Mesenchymal stem cell (in vitro differentiated cells and primary cell): Measurements from ENCODE around the gene TBX2.
A peak's percentile ranks its signal among the peaks of the same experiment; 100 is the strongest.

ENCODE experiments used
- DNase-seq: peaks from one replicate; pipeline ENCODE4 v3.0.0-alpha.2; 2013
- H2AFZ ChIP-seq: one replicate; pipeline ENCODE4 v1.6.1; 2013; ENCODE audit warnings: low read depth, mild to moderate bottlenecking, control low read depth, inconsistent platforms, low read length, moderate library complexity
- H2AK5ac ChIP-seq: 2 replicates; pipeline ENCODE4 v1.6.1; 2013; ENCODE audit warnings: low read length, moderate library complexity, mild to moderate bottlenecking, inconsistent platforms; ENCODE audit not compliant: severe bottlenecking
- H2BK120ac ChIP-seq: one replicate; pipeline ENCODE4 v1.6.1; 2013; ENCODE audit warnings: low read depth, mild to moderate bottlenecking, inconsistent platforms, low read length, moderate library complexity
- H2BK12ac ChIP-seq, 2 experiments: one replicate each; pipeline ENCODE4 v1.6.1; 2013; ENCODE audit warnings: inconsistent platforms in 2 of 2, low read length in 2 of 2, mild to moderate bottlenecking in 2 of 2, moderate library complexity in 2 of 2, control low read depth in 1 of 2
- H2BK15ac ChIP-seq: one replicate; pipeline ENCODE4 v1.6.1; 2013; ENCODE audit warnings: mild to moderate bottlenecking, low read depth, inconsistent platforms; ENCODE audit not compliant: poor library complexity, severe bottlenecking
- H2BK5ac ChIP-seq: 2 replicates; pipeline ENCODE4 v1.6.1; 2013; ENCODE audit warnings: low read depth, mild to moderate bottlenecking, low read length, control low read depth, inconsistent platforms; ENCODE audit not compliant: poor library complexity, severe bottlenecking
- H3K14ac ChIP-seq, 2 experiments: one replicate each; pipeline ENCODE4 v1.6.1; 2013; ENCODE audit warnings: inconsistent platforms in 2 of 2, low read length in 2 of 2, control low read depth in 1 of 2, mild to moderate bottlenecking in 1 of 2, moderate library complexity in 1 of 2
- H3K18ac ChIP-seq, 2 experiments: one replicate each; pipeline ENCODE4 v1.6.1; 2013; ENCODE audit warnings: inconsistent platforms in 2 of 2, low read length in 2 of 2, control low read depth in 1 of 2, low read depth in 1 of 2, mild to moderate bottlenecking in 1 of 2
- H3K23ac ChIP-seq, 2 experiments: one replicate each; pipeline ENCODE4 v1.6.1; 2013; ENCODE audit warnings: inconsistent platforms in 2 of 2, low read length in 2 of 2, mild to moderate bottlenecking in 2 of 2, moderate library complexity in 2 of 2, control low read depth in 1 of 2
- H3K27ac ChIP-seq: 2 replicates; pipeline ENCODE4 v1.5.1; 2013; ENCODE audit warnings: mild to moderate bottlenecking, moderate library complexity, low read length, control low read depth, inconsistent platforms; ENCODE audit not compliant: poor library complexity, severe bottlenecking
- H3K27me3 ChIP-seq, 2 experiments: 2 replicates each; pipeline versions ENCODE4 v1.6.1 to v1.7.0; 2013; ENCODE audit warnings: low read length in 2 of 2, mild to moderate bottlenecking in 2 of 2, moderate library complexity in 2 of 2, control low read depth in 1 of 2, inconsistent platforms in 1 of 2; ENCODE audit not compliant: control insufficient read depth in 1 of 2, insufficient read depth in 1 of 2
- H3K36me3 ChIP-seq, 2 experiments: 2 replicates each; pipeline versions ENCODE4 v1.6.1 to v1.7.0; 2013; ENCODE audit warnings: low read length in 2 of 2, control low read depth in 1 of 2, inconsistent platforms in 1 of 2, low read depth in 1 of 2, mild to moderate bottlenecking in 1 of 2; ENCODE audit not compliant: insufficient read depth in 2 of 2, control insufficient read depth in 1 of 2
- H3K4ac ChIP-seq, 2 experiments: one replicate each; pipeline ENCODE4 v1.6.1; 2013; ENCODE audit warnings: inconsistent platforms in 2 of 2, low read length in 2 of 2, mild to moderate bottlenecking in 2 of 2, moderate library complexity in 2 of 2, control low read depth in 1 of 2, low read depth in 1 of 2
- H3K4me1 ChIP-seq: 2 replicates; pipeline ENCODE4 v1.6.1; 2013; ENCODE audit warnings: low read depth, low read length, control low read depth; ENCODE audit not compliant: control insufficient read depth, insufficient read depth
- H3K4me2 ChIP-seq: 2 replicates; pipeline ENCODE4 v1.6.1; 2013; ENCODE audit warnings: low read length, mild to moderate bottlenecking, inconsistent platforms; ENCODE audit not compliant: poor library complexity, severe bottlenecking
- H3K4me3 ChIP-seq, 2 experiments: 2 replicates each; pipeline versions ENCODE4 v1.5.1 to v1.7.0; 2013; ENCODE audit warnings: low read length in 2 of 2, mild to moderate bottlenecking in 2 of 2, control low read depth in 1 of 2, low read depth in 1 of 2; ENCODE audit not compliant: insufficient read depth in 1 of 2
- H3K79me1 ChIP-seq: replicated peaks from 2 replicates; pipeline ENCODE4 v1.6.1; 2013; ENCODE audit warnings: mild to moderate bottlenecking, control low read depth, low read length, inconsistent platforms; ENCODE audit not compliant: poor library complexity, severe bottlenecking
- H3K9ac ChIP-seq: 2 replicates; pipeline ENCODE4 v1.7.0; 2013; ENCODE audit warnings: mild to moderate bottlenecking, low read length, moderate library complexity
- H3K9me3 ChIP-seq: 2 replicates; pipeline ENCODE4 v1.7.0; 2013; ENCODE audit warnings: mild to moderate bottlenecking, low read length; ENCODE audit not compliant: control insufficient read depth
- H4K8ac ChIP-seq: one replicate; pipeline ENCODE4 v1.6.1; 2013; ENCODE audit warnings: inconsistent platforms, mild to moderate bottlenecking, low read length, moderate library complexity
- H4K91ac ChIP-seq: one replicate; pipeline ENCODE4 v1.6.1; 2013; ENCODE audit warnings: mild to moderate bottlenecking, low read length, inconsistent platforms
- WGBS: methylation state at CpG from one replicate; pipeline ENCODE4 v1.1.7; 2013; ENCODE audit warnings: mixed read lengths; 5-methylcytosine and 5-hydroxymethylcytosine counted together

The TBX2 gene

GRCh38 chr17:61453566-61454380, 54.1 kb downstream of the TBX2 start:
- H2BK12ac ChIP-seq: no peak overlapping the region
- H3K27ac ChIP-seq: no peak overlapping the region
- no peak overlapping the region for H3K23ac ChIP-seq
- H3K79me1 ChIP-seq: no peaks in the 10 kb centered on the region
- peaks cover 82 to 83% of the 10 kb centered on the region in 2 experiments for H3K27me3 ChIP-seq
- H3K14ac ChIP-seq: no peak overlapping the region
- no peaks in the 10 kb centered on the region for H3K9me3 ChIP-seq
- peaks cover 26% of the 10 kb centered on the region for H3K4me1 ChIP-seq
- 25% methylated on average over 9 of the region's 17 CpGs for WGBS
- no peak overlapping the region for H3K18ac ChIP-seq
- H3K36me3 ChIP-seq: no peaks in the 10 kb centered on the region
- H2AFZ ChIP-seq: no peak overlapping the region
- no peak overlapping the region for H3K4ac ChIP-seq
- no peak overlapping the region for H3K4me3 ChIP-seq
- peak; percentile 30 for DNase-seq
- no peak overlapping the region for H2BK5ac ChIP-seq
- H2BK120ac ChIP-seq: no peak overlapping the region
- H3K9ac ChIP-seq: no peak overlapping the region
- no peak overlapping the region for H2BK15ac ChIP-seq
- no peak overlapping the region for H3K4me2 ChIP-seq
- no peak overlapping the region for H2AK5ac ChIP-seq
- H4K8ac ChIP-seq: no peak overlapping the region
- H4K91ac ChIP-seq: no peak overlapping the region

DNA sequence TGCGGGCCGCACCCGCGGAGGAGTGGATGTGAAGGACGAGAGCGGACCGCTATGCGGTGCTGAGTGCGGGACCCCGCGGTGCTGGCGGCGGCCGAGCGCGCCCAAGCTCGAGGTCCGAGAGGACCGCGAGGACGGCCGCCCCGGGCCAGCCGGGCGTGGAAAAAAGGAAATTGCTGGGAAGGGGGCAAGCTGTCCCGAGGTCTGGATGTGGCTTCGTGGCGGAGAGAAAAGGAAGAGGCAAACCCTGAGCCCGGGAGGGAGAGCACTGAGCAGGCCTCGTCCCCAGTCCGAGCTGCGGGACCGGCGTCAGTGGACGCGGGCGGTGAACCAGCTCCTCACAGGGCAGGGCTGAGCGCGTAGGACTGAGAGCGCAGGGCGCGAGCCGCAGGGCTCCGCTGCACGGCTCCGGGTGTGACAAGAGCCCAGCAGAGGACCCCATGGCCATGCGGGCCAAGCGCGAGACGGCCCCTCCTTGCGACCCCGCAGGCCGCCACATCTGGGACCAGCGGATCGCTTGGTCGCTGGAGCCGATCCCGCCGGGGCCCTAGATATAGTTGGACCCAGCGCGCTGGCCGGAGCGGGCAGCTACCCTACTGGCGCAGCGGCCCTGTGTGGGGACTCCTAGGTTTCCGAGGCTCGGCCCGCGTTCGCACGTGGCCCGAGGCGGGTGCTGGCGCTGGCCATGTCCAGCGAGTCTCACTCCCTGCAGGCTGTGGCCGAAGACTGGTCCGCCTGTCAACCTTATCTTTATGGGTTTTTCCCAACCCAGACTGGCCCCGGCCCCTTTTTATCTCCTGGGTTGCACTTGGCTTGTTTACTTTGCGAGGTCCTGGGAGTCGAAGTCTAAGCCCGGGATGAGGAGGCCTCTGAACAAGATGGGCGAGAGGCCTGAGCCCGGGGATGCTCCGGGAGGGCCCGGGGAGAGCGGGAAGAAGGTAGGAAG, 55.0 kb downstream of the TBX2 start:
- no peaks in the 10 kb centered on the region for H3K36me3 ChIP-seq
- H3K18ac ChIP-seq: no peak overlapping the region
- DNase-seq: peak; percentile 32
- no peak overlapping the region for H3K27ac ChIP-seq
- under 1% methylated on average over 81 of the region's 86 CpGs for WGBS
- H3K9me3 ChIP-seq: no peaks in the 10 kb centered on the region
- H4K8ac ChIP-seq: peak overlapping the region; percentile 13
- H3K4me2 ChIP-seq: peak overlapping the region; percentile 31
- H3K23ac ChIP-seq: no peak overlapping the region
- H3K4me1 ChIP-seq: peaks cover 26% of the 10 kb centered on the region
- no peak overlapping the region for H2AK5ac ChIP-seq
- H3K79me1 ChIP-seq: no peaks in the 10 kb centered on the region
- no peak overlapping the region for H3K4me3 ChIP-seq
- H2AFZ ChIP-seq: no peak overlapping the region
- no peak overlapping the region for H2BK120ac ChIP-seq
- no peak overlapping the region for H2BK15ac ChIP-seq
- H4K91ac ChIP-seq: no peak overlapping the region
- H3K14ac ChIP-seq: no peak overlapping the region
- H3K9ac ChIP-seq: no peak overlapping the region
- no peak overlapping the region for H2BK5ac ChIP-seq
- peaks cover 91% of the 10 kb centered on the region in 2 experiments for H3K27me3 ChIP-seq
- H3K4ac ChIP-seq: no peak overlapping the region
- H2BK12ac ChIP-seq: no peak overlapping the region

- Histone ChIP-seq H4K8ac (no peak overlapping the region), H2AFZ (no peak overlapping the region), H3K4me2 (no peak overlapping the region), H3K4ac (no peak overlapping the region), H3K27me3 (peaks cover 93% of the 10 kb centered on the region in 2 experiments), H3K9me3 (no peaks in the 10 kb centered on the region), H2BK12ac (no peak overlapping the region), H3K18ac (no peak overlapping the region), H4K91ac (no peak overlapping the region), H3K23ac (no peak overlapping the region), H2BK15ac (no peak overlapping the region), H2BK120ac (no peak overlapping the region), H3K9ac (no peak overlapping the region), H2AK5ac (no peak overlapping the region), H3K4me3 (no peak overlapping the region), H3K4me1 (peaks cover 26% of the 10 kb centered on the region), H3K79me1 (no peaks in the 10 kb centered on the region), H3K27ac (no peak overlapping the region), H2BK5ac (no peak overlapping the region), H3K14ac (no peak overlapping the region), H3K36me3 (no peaks in the 10 kb centered on the region)
- no peak for DNase-seq
- 29% methylated on average over 18 of the region's 18 CpGs for WGBS
Measured at GRCh38 chr17:61455324-61456060, 55.8 kb downstream of the TBX2 start.
